ENCODE results near the gene HCFC1.

- TF ChIP-seq CTCF (IDR thresholded peaks at IDR 0.05) (peak; percentile 71 to 84 (median 79)), POLR2A (IDR thresholded peaks at IDR 0.05) (no peak)
These were observed 42.2 kb upstream of the HCFC1 start for GRCh38 chrX:154013614-154014360.

All from testis (tissue), 2 donors.